ENCODE data around the gene CRTAP. TPM values are rescaled to one million over a fixed set of nuclear protein-coding genes. Genes with fewer than 3 reads are reported as not detected.

Gene CRTAP
- 255 to 297 TPM (median 285 TPM) in 5 replicates for total RNA-seq (2022; extraction: Qiagen RNA extraction)

GRCh38 chr3:33113772-33114621 is at the start of gene CRTAP:
CRTAP (plus strand) TSS chr3:33114014; CDS start chr3:33114078, 64 bp downstream.

Other genes with a start within 250 kb of the CRTAP start
- gene CCR4, start 162.4 kb upstream of the CRTAP start, total RNA-seq (2022; extraction: Qiagen RNA extraction), result 0.01 to 0.08 TPM (median 0.04 TPM) in 4 of 5 replicates, not detected in the other
- 63.5 to 79.1 TPM (median 72.7 TPM) in 5 replicates for gene GLB1, start 16.9 kb upstream of the CRTAP start, total RNA-seq (2022; extraction: Qiagen RNA extraction)
- gene TMPPE, start 16.9 kb upstream of the CRTAP start, total RNA-seq (2022; extraction: Qiagen RNA extraction), result 1.4 to 1.9 TPM (median 1.5 TPM) in 5 replicates
- gene SUSD5, start 104.8 kb downstream of the CRTAP start, total RNA-seq (2022; extraction: Qiagen RNA extraction), result 2.9 to 4.6 TPM (median 3.7 TPM) in 5 replicates
- gene FBXL2, start 163.4 kb downstream of the CRTAP start, total RNA-seq (2022; extraction: Qiagen RNA extraction), result 6.9 to 8.0 TPM (median 7.5 TPM) in 5 replicates